ENCODE measurements around the gene JPH3.
A peak's percentile ranks its signal among the peaks of the same experiment; 100 is the strongest.
"Not testable (repeated sequence)": the region's sequence is repeated elsewhere in the genome, so short reads cannot be mapped to it uniquely, and the experiment has no call there.

The JPH3 gene

DNA sequence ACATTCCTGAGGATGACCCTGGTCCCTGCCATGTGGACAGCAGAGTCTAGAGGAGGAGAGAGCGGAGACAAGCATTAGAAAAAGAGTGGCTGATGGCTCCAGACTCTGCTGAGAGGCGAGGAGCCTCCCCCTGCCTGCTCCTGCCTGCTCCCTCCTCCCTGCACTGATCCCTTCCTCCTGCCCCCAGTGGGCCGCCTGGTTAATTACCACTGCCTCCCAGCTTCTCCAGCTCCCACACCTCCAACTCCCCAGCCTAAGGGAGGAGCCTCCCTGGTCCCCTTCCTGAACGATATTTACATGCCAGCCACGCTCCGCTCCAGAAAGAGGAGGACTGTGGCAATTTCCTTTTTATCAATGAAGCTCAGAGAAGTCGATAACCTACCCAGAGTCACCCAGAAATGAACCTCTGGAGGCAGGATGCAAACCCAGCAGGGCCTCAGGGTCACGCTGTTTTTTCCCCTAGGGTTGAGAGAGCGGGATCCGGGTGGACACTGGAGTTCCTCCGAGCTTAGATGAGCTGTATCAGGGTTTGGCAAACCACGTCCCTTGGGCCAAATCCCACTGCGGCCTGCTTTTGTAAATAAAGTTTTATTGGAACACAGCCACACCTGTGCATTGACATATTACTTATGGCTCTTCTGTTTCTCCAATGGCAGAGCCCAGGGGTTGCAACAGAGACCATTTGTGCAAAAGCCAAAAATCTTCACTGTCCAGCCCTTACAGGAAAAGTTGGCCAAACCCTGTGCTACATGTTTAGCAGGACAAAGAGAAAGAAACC is 27.1 kb upstream of the JPH3 start:
- no peak for DNase-seq (ENCODE audit: low spot score)

DNA sequence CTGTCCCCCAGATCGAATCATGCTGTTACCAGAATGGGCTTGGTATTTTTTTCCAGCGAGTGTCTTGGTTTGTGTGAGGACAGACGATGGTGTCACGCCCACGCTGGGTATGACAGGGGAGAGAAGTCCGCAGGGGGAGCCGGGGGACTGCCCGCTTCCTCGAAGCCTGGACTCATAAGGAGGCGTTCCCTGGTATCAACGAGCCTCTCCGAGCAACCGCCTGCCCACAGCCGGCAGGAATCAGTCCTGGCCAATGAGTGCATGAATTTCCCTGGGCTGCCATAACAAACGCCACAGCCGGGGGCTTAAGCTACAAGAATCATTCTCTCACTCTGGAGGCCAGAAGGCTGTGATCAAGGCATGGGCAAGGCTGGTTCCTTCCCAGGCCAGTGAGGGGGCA is 26.1 kb upstream of the JPH3 start:
- DNase-seq (ENCODE audit: low spot score): no peak

DNA sequence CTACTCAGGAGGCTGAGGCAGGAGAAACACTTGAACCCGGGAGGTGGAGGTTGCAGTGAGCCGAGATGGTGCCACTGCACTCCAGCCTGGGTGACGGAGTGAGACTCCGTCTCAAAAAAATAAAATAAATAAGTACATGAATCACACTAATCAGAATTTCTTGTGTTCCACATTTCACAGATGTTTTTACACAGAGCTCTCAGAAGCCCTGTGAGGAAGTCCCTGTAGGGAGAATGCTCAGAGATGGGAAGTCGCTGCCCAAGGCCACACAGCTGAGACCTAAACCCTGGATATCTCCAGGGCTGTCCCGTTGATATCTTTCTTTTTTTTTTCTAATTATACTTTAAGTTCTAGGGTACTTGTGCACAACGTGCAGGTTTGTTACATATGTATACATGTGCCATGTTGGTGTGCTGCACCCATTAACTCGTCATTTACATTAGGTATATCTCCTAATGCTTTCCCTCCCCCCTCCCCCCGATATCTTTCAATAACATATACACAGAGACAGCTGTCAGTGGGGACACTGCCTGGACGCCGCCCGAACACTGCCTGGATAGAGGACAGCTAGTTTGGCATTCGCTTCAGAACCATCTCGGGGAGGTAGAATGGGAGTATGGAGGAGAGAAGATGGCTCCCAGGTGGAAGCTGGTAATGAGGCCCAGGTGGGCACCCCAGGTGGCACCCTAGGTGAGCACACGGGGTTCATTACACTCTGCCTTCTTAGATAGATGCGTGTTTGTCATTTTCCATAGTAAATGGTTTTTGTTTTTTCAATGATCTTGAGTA is 24.0 kb upstream of the JPH3 start:
- DNase-seq (ENCODE audit: low spot score): not testable (repeated sequence)

DNA sequence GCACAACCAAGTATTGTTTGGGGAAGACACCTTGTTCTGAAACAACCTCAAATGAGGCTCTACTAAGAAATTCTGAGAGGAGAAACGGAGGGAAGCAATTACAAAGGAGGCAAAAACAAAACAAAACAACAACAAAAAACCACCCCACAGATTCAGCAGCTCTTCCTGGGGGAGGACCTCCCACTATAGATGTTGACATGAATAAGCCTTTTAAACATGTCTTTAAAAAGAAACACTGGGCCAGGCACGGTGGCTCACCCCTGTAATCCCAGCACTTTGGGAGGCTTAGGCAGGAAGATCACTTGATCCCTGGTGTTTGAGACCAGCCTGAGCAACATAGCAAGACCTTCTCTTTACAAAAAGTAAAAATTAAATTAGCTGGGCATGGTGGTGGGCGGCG is 22.6 kb upstream of the JPH3 start:
- no peak for DNase-seq (ENCODE audit: low spot score)

DNA sequence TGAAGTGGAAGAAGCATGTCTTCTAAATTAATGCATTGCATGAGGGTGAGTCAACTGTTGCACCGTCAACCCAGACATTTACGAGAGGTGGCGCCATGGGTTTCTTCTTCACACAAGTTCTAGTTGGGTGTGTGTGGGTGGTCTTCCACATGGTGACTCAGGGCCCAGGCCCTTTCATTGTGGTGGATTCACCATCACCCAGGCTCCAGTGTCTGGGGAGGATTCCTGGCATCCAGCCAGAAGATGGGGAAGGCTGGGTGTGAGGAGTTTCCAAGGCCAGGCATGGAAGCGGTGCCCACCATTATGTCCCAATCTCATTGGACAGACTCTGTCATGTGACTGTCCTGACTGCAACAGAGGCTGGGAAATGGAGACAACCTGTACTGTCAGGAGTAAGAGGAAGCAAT is 21.4 kb upstream of the JPH3 start:
- DNase-seq (ENCODE audit: low spot score): peak; percentile 61

DNA sequence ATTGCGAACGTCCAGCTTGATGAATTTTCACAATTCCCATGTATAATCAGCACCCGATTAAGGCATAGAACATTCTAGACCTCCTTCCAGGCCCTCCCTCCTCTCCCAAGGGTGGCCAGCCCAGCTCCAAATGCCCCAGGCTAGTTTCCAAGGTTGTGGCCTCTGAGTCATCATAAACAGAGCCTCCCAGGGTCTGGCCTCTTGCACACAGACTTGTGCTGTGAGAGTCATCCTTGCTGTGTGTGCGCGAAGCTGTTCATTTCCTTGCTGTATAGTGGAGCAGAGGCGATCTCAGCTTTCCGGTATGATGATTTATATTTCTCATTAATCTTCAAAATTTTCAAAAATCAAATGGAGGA is 20.5 kb upstream of the JPH3 start:
- peak; percentile 65 for DNase-seq (ENCODE audit: low spot score)

DNA sequence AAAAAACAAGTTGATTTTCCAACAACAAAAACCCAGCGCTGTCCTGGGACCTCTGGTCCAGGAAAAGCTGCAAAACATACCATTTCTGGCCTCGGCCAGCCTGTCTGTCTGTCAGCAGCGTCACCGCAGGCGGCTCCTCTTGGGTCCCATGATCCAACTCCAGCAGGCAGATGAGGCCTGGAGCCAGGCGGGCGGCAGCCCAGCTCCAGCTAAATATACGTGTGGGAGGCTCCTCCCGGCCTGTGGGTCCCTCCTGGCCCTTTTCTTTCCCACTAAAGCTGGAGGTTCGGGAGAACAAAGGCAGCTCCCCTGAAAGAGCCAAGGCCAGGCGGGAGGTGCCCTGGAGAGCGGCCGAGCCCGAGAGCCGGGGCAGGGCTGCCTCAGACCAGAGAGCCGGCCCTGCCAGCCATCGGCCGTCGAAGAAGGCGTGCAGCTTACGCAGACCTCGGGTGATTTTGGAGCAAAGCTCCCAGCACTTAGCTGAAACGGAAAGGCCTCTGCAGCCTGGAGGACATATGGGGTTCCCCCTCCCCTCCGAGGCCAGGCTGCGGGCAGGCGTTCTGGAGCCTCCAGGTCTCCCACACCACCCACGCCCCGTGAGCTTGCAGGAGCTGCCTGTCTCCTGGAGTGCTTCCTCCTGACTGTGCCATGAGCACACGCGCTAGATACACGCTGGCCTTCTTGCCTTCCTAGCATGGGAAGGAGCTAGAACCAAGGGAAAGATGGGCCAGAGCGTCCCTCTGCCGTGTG is 19.9 kb upstream of the JPH3 start:
- no peak for DNase-seq (ENCODE audit: low spot score)

DNA sequence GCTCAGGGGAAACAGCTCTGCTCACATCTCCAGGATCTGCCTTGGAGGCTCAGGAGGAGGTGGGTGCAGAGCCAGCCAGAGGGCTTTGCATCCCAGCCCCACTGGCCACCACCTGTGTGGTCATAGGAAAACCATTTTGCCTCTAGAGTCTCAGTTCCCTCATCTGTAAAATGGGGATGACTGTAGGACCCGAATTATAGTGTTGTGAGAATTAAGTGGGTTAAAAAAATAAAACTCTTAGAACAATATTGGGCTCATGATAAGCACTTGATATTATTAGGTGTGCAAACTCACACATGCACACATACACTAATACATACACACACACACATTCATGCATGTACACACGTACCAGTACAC is 19.4 kb upstream of the JPH3 start:
- DNase-seq (ENCODE audit: low spot score): no peak

DNA sequence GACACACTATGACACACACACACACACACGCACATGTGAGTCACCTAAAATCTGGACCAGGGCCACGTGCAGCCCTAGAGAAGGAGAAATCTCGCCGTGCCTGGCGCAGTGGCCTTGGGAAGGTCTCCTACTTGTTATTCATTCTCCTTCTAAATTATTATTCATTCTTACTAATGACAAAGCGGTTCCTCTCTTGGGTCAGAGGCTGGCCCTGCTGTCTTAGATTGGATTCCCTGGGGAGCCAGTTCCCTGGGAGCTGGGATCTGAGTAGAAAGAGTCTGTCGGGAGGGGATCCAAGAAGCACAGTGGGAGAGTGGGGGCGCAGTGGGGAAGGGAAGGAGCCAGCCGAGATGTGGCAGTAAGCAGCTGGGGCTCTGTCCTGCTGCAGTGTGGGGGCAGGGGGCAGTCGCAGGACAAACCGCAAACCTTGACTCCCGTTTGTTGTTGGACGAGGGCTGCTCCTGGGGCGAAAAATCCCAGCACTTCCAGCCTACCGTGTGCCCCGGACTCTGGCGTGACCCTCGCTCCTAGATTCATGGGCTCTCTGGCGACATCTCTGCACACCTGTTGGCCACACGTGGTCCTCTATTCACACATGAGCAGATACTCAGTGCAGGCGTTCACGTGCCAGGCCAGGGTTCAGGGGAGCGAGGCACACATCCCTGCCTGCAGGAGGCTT is 18.7 kb upstream of the JPH3 start:
- DNase-seq (ENCODE audit: low spot score): no peak

DNA sequence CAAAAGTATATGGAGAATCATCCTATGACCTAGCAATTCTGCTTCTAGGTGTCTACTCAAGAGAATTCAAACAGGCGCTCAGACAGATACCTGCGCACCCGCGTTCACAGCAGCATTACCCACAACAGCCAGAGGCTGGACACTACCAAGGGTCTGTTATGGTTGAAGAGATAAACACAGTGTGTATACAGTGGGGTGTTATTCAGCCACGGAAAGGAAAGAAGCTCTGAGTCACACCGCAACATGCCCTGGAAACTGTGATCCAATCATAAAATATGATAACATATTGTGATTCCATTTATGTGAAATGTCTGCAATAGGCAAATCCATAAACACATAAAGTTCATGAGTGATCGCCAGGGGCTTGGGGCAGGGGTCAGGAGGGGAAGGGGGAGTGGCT is 18.0 kb upstream of the JPH3 start:
- no peak for DNase-seq (ENCODE audit: low spot score)

DNA sequence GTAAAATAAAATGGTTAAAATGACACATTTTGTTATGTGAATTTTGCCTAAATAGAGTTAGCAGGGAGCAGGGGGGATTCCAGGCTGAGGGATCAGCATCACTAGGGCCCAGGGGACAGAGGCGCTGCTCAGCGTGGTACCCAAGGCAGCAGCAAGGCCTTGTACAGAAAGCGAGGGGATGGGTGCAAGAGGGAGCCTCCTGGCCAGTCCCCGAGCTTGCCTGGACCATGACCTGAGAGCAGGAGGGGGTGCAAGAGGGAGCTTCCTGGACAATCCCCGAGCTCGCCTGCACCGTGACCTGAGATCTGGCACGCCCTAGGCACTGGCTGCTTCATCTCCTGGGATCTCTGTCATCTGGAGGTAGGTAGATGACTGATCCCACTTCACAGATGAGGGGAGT is 17.3 kb upstream of the JPH3 start:
- DNase-seq (ENCODE audit: low spot score): no peak

DNA sequence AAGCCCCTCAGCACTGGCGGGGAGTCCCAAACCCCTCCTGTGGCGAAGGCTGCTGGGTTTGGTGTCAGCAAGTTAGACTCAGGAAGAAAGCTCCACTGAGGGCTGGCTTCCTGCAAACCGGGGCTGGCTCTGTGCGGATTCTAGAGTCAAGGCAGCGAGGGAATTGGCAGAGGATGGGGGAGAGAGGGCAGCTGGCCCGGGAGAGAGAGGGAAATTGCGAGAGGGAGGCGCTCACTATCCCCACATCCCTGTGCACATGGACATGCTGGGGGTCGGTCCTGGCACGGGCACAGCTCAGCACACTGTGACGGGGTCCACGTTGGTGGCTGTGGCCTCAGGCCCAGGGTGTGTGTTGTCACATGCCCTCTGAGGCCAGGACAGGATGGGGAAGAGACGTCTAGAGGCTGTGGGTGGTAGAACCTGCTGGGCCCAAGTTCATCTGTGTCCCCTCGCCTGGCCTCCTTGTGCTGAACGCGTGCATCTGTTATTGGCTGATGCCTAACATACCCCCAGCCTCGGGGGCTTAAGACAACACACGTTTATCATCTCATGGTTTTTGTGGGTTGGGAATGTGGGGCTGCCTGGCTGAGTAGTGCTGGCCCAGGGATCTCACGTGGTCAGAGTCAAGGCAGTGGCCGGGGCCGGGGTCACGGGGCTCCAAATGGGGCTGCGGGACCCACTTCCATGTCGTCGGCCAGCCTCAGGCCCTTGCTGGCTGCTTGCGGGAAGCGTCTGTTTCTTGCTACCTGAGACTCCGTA is 16.7 kb upstream of the JPH3 start:
- no peak for DNase-seq (ENCODE audit: low spot score)

DNA sequence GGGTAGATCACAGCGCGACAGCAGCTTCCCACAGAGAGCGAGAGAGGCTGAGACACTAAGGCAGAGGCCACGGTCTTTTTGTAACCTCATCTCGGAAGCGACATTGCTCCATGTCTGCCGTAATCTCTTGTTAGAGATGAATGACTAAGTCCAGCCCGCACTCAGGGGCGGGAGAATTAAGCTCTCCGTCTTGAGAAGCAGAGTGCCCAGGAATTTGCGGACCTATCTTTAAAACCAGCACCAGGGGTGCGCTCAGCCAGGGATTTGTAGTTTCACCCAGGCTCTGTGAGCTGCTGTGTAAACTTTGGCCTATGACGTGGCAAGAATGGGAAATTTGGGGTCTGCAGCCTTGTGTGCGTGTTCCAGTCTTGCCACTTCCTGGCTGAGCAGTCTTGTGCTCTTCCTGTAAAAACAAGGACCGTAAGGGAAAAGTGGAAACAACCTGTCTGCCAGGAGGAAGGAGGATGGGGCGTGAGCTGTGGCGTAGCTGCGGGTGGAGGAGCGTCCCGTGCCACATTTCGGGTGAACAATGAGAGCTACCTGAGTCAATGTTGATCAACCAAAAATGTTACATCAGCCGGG is 16.0 kb upstream of the JPH3 start:
- no peak for DNase-seq (ENCODE audit: low spot score)

DNA sequence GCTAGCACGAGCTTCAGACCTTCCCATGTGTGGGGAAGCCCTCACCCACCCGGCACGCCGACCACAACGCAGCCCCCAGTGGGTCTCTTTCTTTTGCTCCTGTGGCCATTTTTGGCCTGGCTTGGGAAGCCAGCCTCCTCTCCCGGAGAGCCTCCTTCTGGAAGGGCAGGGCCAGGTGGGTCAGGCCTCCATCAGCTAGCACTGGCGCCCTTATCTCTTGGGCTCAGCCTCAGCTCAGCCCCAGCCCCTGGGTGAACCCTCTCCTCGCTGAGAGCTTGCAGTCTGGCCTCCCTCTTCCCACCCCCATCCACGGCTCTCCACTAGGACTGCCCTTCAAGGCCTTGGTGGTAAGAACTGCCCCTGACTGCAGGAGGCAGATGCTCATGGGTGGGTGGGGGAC is 14.7 kb upstream of the JPH3 start:
- DNase-seq (ENCODE audit: low spot score): no peak

DNA sequence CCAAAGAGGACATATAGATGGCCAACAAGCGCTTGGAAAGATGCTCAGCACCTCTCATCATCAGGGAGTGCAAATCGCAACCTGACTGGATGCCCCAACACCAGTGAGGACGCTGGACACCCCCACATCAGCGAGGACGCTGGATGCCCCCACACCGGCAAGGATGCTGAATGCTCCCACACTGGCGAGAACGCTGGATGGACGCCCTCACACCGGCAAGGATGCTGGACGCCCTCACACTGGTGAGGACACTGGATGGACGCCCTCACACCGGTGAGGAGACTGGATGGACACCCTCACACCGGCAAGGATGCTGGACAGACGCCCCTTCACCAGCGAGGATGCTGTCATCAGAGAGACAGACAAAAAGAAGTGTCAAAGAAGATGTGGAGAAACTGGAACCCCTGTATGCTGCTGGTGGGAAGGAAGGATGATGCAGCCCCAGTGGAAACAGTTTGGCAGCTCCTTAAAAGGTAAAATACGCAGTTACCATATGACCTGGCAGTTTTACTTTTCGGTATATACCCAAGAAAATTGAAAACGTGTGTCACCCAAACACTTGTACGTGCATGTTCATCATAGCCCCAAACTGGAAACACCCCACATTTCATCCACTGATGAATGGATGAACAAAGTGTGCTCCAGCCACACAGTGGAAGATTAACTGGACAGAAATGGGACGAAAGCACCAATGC is 10.1 kb upstream of the JPH3 start:
- no peak for DNase-seq (ENCODE audit: low spot score)

DNA sequence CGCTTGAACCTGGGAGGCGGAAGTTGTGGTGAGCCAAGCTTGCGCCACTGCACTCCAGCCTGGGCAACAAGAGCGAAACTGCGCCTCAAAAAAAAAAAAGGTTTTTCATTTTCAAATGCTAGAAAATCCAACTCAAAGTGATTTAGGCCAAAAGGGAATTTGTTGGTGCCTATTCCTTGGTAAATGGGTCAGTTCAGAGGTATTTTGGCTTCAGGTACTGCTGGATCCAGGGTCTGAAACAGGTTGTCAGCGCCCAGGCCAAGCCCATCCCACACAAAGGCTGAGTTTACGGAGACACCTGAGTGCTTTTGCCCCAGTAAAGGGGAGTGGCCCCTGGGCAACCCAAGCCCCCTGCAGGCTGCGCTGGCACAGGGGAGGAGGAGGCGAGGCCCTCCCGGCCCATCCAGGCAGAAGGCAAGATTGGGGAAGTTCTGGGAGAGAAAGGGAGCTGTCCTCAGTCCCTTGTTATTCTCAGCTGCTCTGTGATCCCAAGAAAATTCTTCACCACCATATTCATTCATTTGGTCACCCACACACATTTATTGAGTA is 8.5 kb upstream of the JPH3 start:
- DNase-seq (ENCODE audit: low spot score): no peak

DNA sequence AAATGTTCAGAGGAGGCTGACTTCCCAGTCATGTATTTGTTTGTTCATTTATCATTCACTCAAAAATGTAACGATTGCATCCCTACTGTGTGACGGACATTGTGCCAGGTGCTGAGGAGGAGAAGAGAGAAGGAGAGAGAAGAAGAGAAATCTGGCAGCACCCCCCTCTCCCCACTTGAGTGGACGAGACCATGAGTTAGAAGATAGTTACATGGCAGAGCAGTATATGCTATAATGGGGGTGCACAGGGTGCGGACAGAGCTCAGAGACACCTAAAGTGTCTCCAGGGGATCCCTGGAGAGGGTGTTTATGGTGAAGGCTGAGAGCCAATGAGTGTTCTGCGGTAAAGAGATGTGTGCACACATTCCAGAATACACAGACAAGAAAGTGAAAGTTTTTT is 6.6 kb upstream of the JPH3 start:
- no peak for DNase-seq (ENCODE audit: low spot score)

DNA sequence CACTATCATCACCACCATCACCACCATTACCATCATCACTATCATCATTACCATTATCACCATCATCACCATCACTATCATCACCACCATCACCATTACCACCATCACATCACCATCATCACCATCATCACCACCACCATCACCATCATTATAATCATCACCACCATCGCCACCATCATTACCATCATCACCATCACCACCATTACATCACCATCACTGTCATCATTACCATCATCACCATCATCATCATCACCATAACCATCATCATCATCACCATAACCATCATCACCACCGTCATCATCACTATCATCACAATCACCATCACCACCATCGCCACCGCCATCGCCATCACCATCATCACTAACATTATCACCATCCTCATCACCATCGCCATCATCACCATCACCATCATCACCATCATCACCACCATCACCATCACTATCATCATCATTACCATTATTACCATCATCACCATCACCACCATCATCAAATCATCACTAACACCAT is 4.9 kb upstream of the JPH3 start:
- DNase-seq (ENCODE audit: low spot score): no peak

DNA sequence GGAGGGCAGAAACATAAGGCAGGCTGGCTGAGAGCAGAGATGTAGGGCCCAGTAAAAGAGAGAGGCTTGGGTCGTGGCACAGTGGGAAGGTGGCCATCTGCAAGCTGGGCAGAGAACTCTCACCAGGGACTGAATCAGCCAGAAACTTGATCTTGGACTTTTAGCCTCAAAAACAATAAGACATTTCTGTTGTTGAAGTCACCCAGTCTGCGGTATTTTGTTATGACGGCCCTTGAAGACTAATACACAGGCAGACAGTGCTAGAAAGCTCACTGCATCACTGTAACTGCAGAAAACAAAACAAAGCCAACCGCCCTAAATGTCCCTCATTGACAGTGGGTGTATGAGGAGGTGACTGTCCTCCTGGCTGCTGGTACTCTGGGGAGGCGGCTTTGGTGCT is 3.9 kb upstream of the JPH3 start:
- no peak for DNase-seq (ENCODE audit: low spot score)

DNA sequence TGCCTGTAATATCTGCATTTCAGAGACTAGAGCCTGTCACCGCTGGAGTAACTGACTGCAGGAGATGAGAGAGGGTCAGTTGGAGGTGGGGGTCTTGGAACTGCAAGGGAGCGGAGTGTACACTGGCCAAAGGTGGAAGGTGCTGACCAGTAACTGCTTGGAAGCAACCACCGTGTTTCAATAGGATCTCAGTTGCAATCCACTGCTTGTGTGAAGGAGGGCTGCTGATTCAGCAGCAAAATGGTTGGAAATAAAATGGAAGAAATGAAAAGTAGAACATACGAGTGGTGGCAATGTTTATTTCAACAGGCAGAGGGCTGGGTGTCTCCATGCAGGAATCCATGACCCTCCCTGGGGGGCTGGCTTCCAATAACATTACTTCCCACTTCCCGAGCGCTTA is 2.1 kb upstream of the JPH3 start:
- DNase-seq (ENCODE audit: low spot score): no peak

All from SW480 (cell line).